ENCODE data around the gene TAF11L7. TPM values are rescaled to one million over a fixed set of nuclear protein-coding genes. Genes with fewer than 3 reads are reported as not detected.
"Not testable (repeated sequence)": the region's sequence is repeated elsewhere in the genome, so short reads cannot be mapped to it uniquely, and the experiment has no call there.

The TAF11L7 gene
- total RNA-seq, 1 experiment from 2014 or later = not detected

GRCh38 chr5:17594255-17594654 is 8.7 kb upstream of the TAF11L7 start, which contains the start of gene TAF11L9:
TAF11L9 (minus strand) TSS chr5:17594394.
- POLR2A ChIA-PET; BruUV-seq (replicated peaks); DNase-seq (ENCODE audit: unreplicated experiment); intact Hi-C loops (cut with micrococcal nuclease); H3K27me3 Mint-ChIP-seq (ENCODE audit: insufficient read depth, unreplicated experiment); CTCF ChIA-PET; H3K9me3 Mint-ChIP-seq (ENCODE audit: unreplicated experiment); H3K4me3 Mint-ChIP-seq (ENCODE audit: unreplicated experiment); H3K36me3 Mint-ChIP-seq (ENCODE audit: insufficient read depth, unreplicated experiment); H3K27ac Mint-ChIP-seq (ENCODE audit: low read depth, unreplicated experiment); H3K4me1 Mint-ChIP-seq (ENCODE audit: insufficient read depth, unreplicated experiment): not testable (repeated sequence)

DNA sequence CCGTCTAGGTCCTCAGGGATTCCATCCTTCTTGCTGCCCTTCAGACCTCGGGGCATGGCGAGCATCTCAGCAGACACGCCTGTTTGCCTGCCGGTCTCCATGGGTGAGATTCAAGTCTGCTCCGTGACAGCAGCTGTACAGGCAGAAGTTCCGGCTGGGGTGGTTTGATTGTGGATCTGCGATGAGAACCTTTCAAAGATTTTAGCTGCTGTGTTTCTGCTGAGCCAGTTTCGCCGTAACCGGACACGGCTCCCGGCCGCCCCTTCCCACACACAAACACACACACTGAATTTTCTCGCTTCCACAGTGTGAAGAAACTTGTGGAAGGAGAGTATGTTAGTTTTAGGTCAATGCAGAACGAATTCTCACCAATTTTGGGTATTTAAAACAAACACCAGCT is 5.3 kb upstream of the TAF11L7 start, which contains the start of gene TAF11L8:
Gene TAF11L8, minus strand, starts transcription at position 101 of the 400 bp plus-strand sequence.
- POLR2A ChIA-PET; BruUV-seq (replicated peaks); DNase-seq (ENCODE audit: unreplicated experiment); H3K27me3 Mint-ChIP-seq (ENCODE audit: insufficient read depth, unreplicated experiment); H3K36me3 Mint-ChIP-seq (ENCODE audit: insufficient read depth, unreplicated experiment); H3K4me1 Mint-ChIP-seq (ENCODE audit: insufficient read depth, unreplicated experiment); CTCF ChIA-PET; intact Hi-C loops (cut with micrococcal nuclease); H3K27ac Mint-ChIP-seq (ENCODE audit: low read depth, unreplicated experiment); H3K9me3 Mint-ChIP-seq (ENCODE audit: unreplicated experiment); H3K4me3 Mint-ChIP-seq (ENCODE audit: unreplicated experiment): not testable (repeated sequence)

Other genes with a start within 250 kb of the TAF11L7 start
- gene TAF11L2, start 87.5 kb downstream of the TAF11L7 start, total RNA-seq (2022) = not detected in 2 replicates
- not detected in 2 replicates for gene TAF11L3, start 67.4 kb downstream of the TAF11L7 start, total RNA-seq (2022)
- not detected in 2 replicates for gene TAF11L4, start 64.0 kb downstream of the TAF11L7 start, total RNA-seq (2022)
- gene TAF11L5, start 60.5 kb downstream of the TAF11L7 start, total RNA-seq (2022) = not detected in 2 replicates
- gene TAF11L6, start 57.1 kb downstream of the TAF11L7 start, total RNA-seq (2022) = not detected in 2 replicates
- not detected in 2 replicates for gene TAF11L8, start 5.2 kb upstream of the TAF11L7 start, total RNA-seq (2022)
- gene TAF11L9, start 8.6 kb upstream of the TAF11L7 start, total RNA-seq (2022) = not detected in 2 replicates
- not detected in 2 replicates for gene TAF11L10, start 12.1 kb upstream of the TAF11L7 start, total RNA-seq (2022)
- gene TAF11L11, start 18.4 kb upstream of the TAF11L7 start, total RNA-seq (2022) = not detected in 2 replicates
- gene TAF11L12, start 24.6 kb upstream of the TAF11L7 start, total RNA-seq (2022) = not detected in 2 replicates
- not detected in 2 replicates for gene TAF11L13, start 46.3 kb upstream of the TAF11L7 start, total RNA-seq (2022)
- not detected in 2 replicates for gene TAF11L14, start 48.7 kb upstream of the TAF11L7 start, total RNA-seq (2022)